Caco-2 (cell line): ENCODE measurements around the gene NCMAP. TPM values are rescaled to one million over a fixed set of nuclear protein-coding genes. Genes with fewer than 3 reads are reported as not detected.

Experiments used
- BruUV-seq: library from RNA; stranded (reverse); fragments of 400-500 nt; replicated peaks from 2 replicates; lab custom pipeline; 2021; lab: Mats Ljungman, UMichigan
- CTCF ChIA-PET: fragments of 300-600 bp; sonication (Branson Sonifier 250); formaldehyde crosslinking; loops from one replicate; lab custom pipeline; 2022; ENCODE audit warnings: antibody characterized with exemption; lab: Charles Lee
- POLR2A ChIA-PET: fragments of 300-600 bp; sonication (Branson Sonifier 250); formaldehyde crosslinking; loops from one replicate; lab custom pipeline; 2022; ENCODE audit warnings: antibody characterized with exemption; lab: Charles Lee
- DNase-seq, 2 experiments: peaks; one replicate each; pipeline versions ENCODE4 v3.0.0 to v3.0.0-alpha.2; 2020 to 2022
- H3K27me3 ChIP-seq: replicated peaks from 2 replicates; pipeline ENCODE4 v1.6.0; 2011; ENCODE audit warnings: low read length; ENCODE audit not compliant: control insufficient read depth, insufficient read depth
- H3K36me3 ChIP-seq: 2 replicates; pipeline ENCODE4 v1.5.1; 2011; ENCODE audit warnings: low read length; ENCODE audit not compliant: control insufficient read depth, insufficient read depth
- H3K4me1 ChIP-seq: fragments of 250-450 bp; sonication (Bioruptor Pico); 2 replicates; pipeline ENCODE4 v1.5.1; 2020; ENCODE audit warnings: mild to moderate bottlenecking
- H3K4me3 ChIP-seq: 2 replicates; pipeline ENCODE4 v1.5.1; 2011; ENCODE audit warnings: low read depth, mild to moderate bottlenecking, control low read depth, low read length
- H3K9me3 ChIP-seq: fragments of 250-450 bp; sonication (Bioruptor Pico); 2 replicates; pipeline ENCODE4 v1.5.1; 2020; ENCODE audit warnings: mild to moderate bottlenecking, moderate library complexity
- H3K27ac Mint-ChIP-seq: one replicate; pipeline ENCODE4 v1.8.0; 2022; ENCODE audit warnings: mixed read lengths; ENCODE audit not compliant: unreplicated experiment
- H3K27me3 Mint-ChIP-seq: one replicate; pipeline ENCODE4 v1.8.0; 2022; ENCODE audit warnings: mixed read lengths; ENCODE audit not compliant: insufficient read depth, unreplicated experiment
- H3K36me3 Mint-ChIP-seq: one replicate; pipeline ENCODE4 v1.8.0; 2022; ENCODE audit warnings: mild to moderate bottlenecking, mixed read lengths; ENCODE audit not compliant: insufficient read depth, unreplicated experiment
- H3K4me1 Mint-ChIP-seq: one replicate; pipeline ENCODE4 v1.8.0; 2022; ENCODE audit warnings: low read depth, mixed read lengths; ENCODE audit not compliant: unreplicated experiment
- H3K4me3 Mint-ChIP-seq: one replicate; pipeline ENCODE4 v1.8.0; 2022; ENCODE audit warnings: mild to moderate bottlenecking, moderate library complexity, mixed read lengths; ENCODE audit not compliant: unreplicated experiment
- H3K9me3 Mint-ChIP-seq: one replicate; pipeline ENCODE4 v1.8.0; 2022; ENCODE audit warnings: mixed read lengths; ENCODE audit not compliant: unreplicated experiment
- intact Hi-C: fragments of 100-400 bp; cut with micrococcal nuclease; formaldehyde crosslinking; loops from one replicate; pipeline ENCODE4 v1.10.0; 2022; ENCODE audit not compliant: unreplicated experiment
- total RNA-seq: library from RNA; stranded (reverse); gene quantifications from 2 replicates; pipeline ENCODE4 v1.2.3, GENCODE V29; 2022
- TF ChIP-seq, protein P1 (sequence below), 2 experiments: fragments of 200-600 bp in 1 of 2; IDR thresholded peaks; 1 replicate in 1 of 2; 2 replicates in 1 of 2; pipeline versions ENCODE4 v1.5.1 to v1.8.0; 2011 to 2022; ENCODE audit warnings: antibody characterized with exemption in 1 of 2, control low read depth in 1 of 2, inconsistent platforms in 1 of 2, low read depth in 1 of 2, low read length in 1 of 2, mild to moderate bottlenecking in 1 of 2, moderate library complexity in 1 of 2; ENCODE audit not compliant: insufficient read depth in 1 of 2, severe bottlenecking in 1 of 2, unreplicated experiment in 1 of 2

NCMAP gene
- total RNA-seq, 1 experiment from 2014 or later = 0.43 TPM

DNA sequence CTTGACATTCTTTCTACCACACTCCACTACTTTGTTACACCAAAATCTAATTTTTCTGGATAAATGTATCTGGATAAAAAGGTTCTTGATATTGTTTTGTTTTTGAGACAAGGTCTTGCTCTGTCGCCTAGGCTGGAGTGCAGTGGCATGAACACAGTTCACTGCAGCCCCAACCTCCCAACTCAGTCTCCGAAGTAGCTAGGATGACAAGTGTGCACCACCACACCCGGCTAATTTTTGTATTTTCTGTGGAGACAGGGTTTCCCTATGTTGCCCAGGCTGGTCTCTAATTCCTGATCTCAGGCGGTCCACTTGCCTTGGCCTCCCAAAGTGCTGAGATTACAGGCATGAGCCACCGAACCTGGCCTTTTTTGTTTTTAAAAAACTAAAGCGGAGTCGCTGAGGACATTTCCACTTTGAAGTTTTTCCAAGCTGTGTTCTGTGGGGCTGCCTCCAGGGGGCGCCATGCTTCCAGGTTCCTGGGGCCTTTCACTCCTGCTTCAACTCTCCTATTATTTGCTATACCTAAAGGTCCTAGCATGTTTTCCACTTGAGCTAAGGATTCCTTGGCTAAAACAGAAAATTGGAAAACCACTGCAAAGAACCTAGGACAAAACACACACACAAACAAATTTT is 14.1 kb upstream of the NCMAP start:
- Mint-ChIP-seq H3K4me1 (peaks cover 26% of the 10 kb centered on the region), H3K36me3 (no peaks in the 10 kb centered on the region), H3K27me3 (no peaks in the 10 kb centered on the region), H3K4me3 (peak overlapping the region; percentile 44), H3K9me3 (no peaks in the 10 kb centered on the region), H3K27ac (no peak overlapping the region)
- DNase-seq = peak in 1 of 2 experiments; percentile 21
- H3K27me3 ChIP-seq = no peaks in the 10 kb centered on the region
- no peak overlapping the region for H3K4me3 ChIP-seq
- CTCF ChIA-PET = interaction anchor here (0.7 to 2.1 kb wide), 8 partner anchors 16 to 126 kb away, joined by 3 to 13 read pairs (median 4); partner anchors contain the start of genes NIPAL3 and RCAN3
- H3K36me3 ChIP-seq = no peaks in the 10 kb centered on the region
- H3K4me1 ChIP-seq = peaks cover 43% of the 10 kb centered on the region
- no peaks in the 10 kb centered on the region for H3K9me3 ChIP-seq
- POLR2A ChIA-PET = interaction anchor here (0.6 to 0.7 kb wide), 4 partner anchors 40 to 381 kb away, joined by 4 to 14 read pairs (median 6); no protein-coding TSS in a partner anchor
- TF ChIP-seq, protein P1, sequence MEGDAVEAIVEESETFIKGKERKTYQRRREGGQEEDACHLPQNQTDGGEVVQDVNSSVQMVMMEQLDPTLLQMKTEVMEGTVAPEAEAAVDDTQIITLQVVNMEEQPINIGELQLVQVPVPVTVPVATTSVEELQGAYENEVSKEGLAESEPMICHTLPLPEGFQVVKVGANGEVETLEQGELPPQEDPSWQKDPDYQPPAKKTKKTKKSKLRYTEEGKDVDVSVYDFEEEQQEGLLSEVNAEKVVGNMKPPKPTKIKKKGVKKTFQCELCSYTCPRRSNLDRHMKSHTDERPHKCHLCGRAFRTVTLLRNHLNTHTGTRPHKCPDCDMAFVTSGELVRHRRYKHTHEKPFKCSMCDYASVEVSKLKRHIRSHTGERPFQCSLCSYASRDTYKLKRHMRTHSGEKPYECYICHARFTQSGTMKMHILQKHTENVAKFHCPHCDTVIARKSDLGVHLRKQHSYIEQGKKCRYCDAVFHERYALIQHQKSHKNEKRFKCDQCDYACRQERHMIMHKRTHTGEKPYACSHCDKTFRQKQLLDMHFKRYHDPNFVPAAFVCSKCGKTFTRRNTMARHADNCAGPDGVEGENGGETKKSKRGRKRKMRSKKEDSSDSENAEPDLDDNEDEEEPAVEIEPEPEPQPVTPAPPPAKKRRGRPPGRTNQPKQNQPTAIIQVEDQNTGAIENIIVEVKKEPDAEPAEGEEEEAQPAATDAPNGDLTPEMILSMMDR (IDR thresholded peaks at IDR 0.05; ENCODE audit: insufficient read depth in 1 of 2, low read depth in 1 of 2, low read length in 1 of 2, severe bottlenecking in 1 of 2, unreplicated experiment in 1 of 2) = peak; percentile 57 to 61
- intact Hi-C loops = loop anchor here (1.0 to 5.0 kb wide), 3 partner anchors 26 to 45 kb away; partner anchors contain the start of gene RCAN3
- BruUV-seq = no TSS peak

DNA sequence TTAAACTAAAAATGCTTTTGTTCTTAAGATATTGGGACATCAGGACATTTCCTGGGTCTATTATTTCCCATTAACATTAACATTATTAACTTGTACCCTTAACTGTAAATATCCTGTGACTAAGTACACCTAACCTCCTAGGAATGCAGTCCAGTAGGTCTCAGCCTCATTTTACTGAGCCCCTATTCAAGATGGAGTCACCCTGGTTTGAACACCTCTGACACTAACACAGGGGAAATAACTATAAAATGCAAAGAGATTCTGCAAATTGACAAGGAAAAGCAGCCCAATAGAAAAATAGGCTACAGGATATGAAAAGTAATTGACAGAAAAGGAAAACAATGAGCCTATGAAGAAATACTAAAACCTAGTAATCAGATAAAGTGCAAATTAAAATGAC is 11.6 kb upstream of the NCMAP start:
- intact Hi-C loops = loop anchor here (5.0 kb wide), 1 partner anchor 43 kb away; no protein-coding TSS in a partner anchor
- ChIA-PET POLR2A (no interaction called here), CTCF (no interaction called here)
- Histone ChIP-seq H3K4me1 (peaks cover 46% of the 10 kb centered on the region), H3K4me3 (no peak overlapping the region), H3K9me3 (no peaks in the 10 kb centered on the region), H3K27me3 (no peaks in the 10 kb centered on the region), H3K36me3 (no peaks in the 10 kb centered on the region)
- TF ChIP-seq, protein P1 (IDR thresholded peaks at IDR 0.05; ENCODE audit: insufficient read depth in 1 of 2, low read depth in 1 of 2, low read length in 1 of 2, severe bottlenecking in 1 of 2, unreplicated experiment in 1 of 2) = no peak
- BruUV-seq = no TSS peak
- DNase-seq = no peak
- Mint-ChIP-seq H3K9me3 (no peaks in the 10 kb centered on the region), H3K4me1 (peaks cover 26% of the 10 kb centered on the region), H3K27me3 (no peaks in the 10 kb centered on the region), H3K27ac (peak overlapping the region; percentile 48), H3K4me3 (no peak overlapping the region), H3K36me3 (no peaks in the 10 kb centered on the region)

DNA sequence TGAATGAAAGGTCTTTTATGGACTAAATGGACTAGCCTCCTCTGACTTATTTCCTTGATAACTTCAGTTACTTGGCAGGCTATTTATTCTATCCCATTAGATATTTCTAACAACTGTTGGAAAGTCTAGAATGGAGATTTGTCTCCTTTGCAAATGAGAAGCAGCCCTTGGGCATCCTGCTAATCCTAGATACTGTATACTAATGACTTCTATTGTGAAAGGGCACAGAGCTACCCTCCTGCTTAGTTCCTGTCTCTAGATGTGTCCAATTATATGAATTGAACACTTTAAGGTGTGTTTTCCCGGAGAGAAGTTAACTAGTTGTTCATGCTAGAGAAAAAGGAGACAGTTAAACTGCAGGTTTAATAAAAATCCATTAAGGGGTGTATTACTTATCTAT is 10.2 kb upstream of the NCMAP start:
- Mint-ChIP-seq H3K4me1 (peaks cover 18% of the 10 kb centered on the region), H3K9me3 (no peaks in the 10 kb centered on the region), H3K27ac (no peak overlapping the region), H3K4me3 (no peak overlapping the region), H3K27me3 (no peaks in the 10 kb centered on the region), H3K36me3 (no peaks in the 10 kb centered on the region)
- TF ChIP-seq, protein P1 (IDR thresholded peaks at IDR 0.05; ENCODE audit: insufficient read depth in 1 of 2, low read depth in 1 of 2, low read length in 1 of 2, severe bottlenecking in 1 of 2, unreplicated experiment in 1 of 2) = no peak
- POLR2A ChIA-PET = no interaction called here
- Histone ChIP-seq H3K4me3 (no peak overlapping the region), H3K36me3 (no peaks in the 10 kb centered on the region), H3K9me3 (no peaks in the 10 kb centered on the region), H3K4me1 (peaks cover 40% of the 10 kb centered on the region), H3K27me3 (no peaks in the 10 kb centered on the region)
- DNase-seq = no peak
- intact Hi-C loops = no loop called here
- no TSS peak for BruUV-seq
- CTCF ChIA-PET = no interaction called here
